Activated CD8-positive, alpha-beta memory T cell treated with anti-CD3 and anti-CD28 coated beads, Interleukin-2, amount 50 U/mL, for 48 hours (primary cell): ENCODE measurements around the gene SGPP2.
"Not testable (repeated sequence)": the region's sequence is repeated elsewhere in the genome, so short reads cannot be mapped to it uniquely, and the experiment has no call there.

ENCODE experiments used
- DNase-seq: peaks from one replicate; pipeline ENCODE4 v3.0.0-alpha.2; 2020

The SGPP2 gene

GRCh38 chr2:222430071-222430470 lies 5.7 kb downstream of the SGPP2 start:
- DNase-seq, result no peak

GRCh38 chr2:222430681-222431080 lies 6.3 kb downstream of the SGPP2 start:
- DNase-seq, result no peak

GRCh38 chr2:222431869-222432268 lies 7.5 kb downstream of the SGPP2 start:
- DNase-seq, result no peak

GRCh38 chr2:222433332-222434173 lies 9.2 kb downstream of the SGPP2 start:
- DNase-seq, result no peak

- no peak for DNase-seq
Observed at GRCh38 chr2:222434204-222434603, 9.9 kb downstream of the SGPP2 start.

GRCh38 chr2:222435400-222436039 lies 11.2 kb downstream of the SGPP2 start:
- not testable (repeated sequence) for DNase-seq

GRCh38 chr2:222436040-222436413 lies 11.7 kb downstream of the SGPP2 start:
- no peak for DNase-seq

- DNase-seq, result no peak
Observed at GRCh38 chr2:222439692-222440091, 15.3 kb downstream of the SGPP2 start.

GRCh38 chr2:222440673-222441422 lies 16.5 kb downstream of the SGPP2 start:
- no peak for DNase-seq

GRCh38 chr2:222442665-222443064 lies 18.3 kb downstream of the SGPP2 start:
- no peak for DNase-seq

GRCh38 chr2:222445227-222445626 lies 20.9 kb downstream of the SGPP2 start:
- DNase-seq, result no peak

GRCh38 chr2:222447131-222447530 lies 22.8 kb downstream of the SGPP2 start:
- no peak for DNase-seq

- no peak for DNase-seq
Observed at GRCh38 chr2:222448748-222449181, 24.4 kb downstream of the SGPP2 start.

- no peak for DNase-seq
Observed at GRCh38 chr2:222450021-222450420, 25.7 kb downstream of the SGPP2 start.

- no peak for DNase-seq
Observed at GRCh38 chr2:222451224-222451674, 26.9 kb downstream of the SGPP2 start.

- no peak for DNase-seq
Observed at GRCh38 chr2:222452422-222452950, 28.1 kb downstream of the SGPP2 start.

GRCh38 chr2:222456479-222457077 lies 32.2 kb downstream of the SGPP2 start:
- DNase-seq, result no peak

- DNase-seq, result no peak
Observed at GRCh38 chr2:222459983-222460382, 35.6 kb downstream of the SGPP2 start.

GRCh38 chr2:222465746-222466145 lies 41.4 kb downstream of the SGPP2 start:
- no peak for DNase-seq

GRCh38 chr2:222468346-222468745 lies 44.0 kb downstream of the SGPP2 start:
- no peak for DNase-seq

- no peak for DNase-seq
Observed at GRCh38 chr2:222470802-222471468, 46.6 kb downstream of the SGPP2 start.

GRCh38 chr2:222477962-222478608 lies 53.7 kb downstream of the SGPP2 start:
- DNase-seq, result no peak
